Measurements from ENCODE around the gene USP49. TPM values are rescaled to one million over a fixed set of nuclear protein-coding genes. Genes with fewer than 3 reads are reported as not detected.
A peak's percentile ranks its signal among the peaks of the same experiment; 100 is the strongest.

The USP49 gene
- polyA plus RNA-seq, 4 donors = 9.2 to 18.0 (median 13.9) TPM

DNA sequence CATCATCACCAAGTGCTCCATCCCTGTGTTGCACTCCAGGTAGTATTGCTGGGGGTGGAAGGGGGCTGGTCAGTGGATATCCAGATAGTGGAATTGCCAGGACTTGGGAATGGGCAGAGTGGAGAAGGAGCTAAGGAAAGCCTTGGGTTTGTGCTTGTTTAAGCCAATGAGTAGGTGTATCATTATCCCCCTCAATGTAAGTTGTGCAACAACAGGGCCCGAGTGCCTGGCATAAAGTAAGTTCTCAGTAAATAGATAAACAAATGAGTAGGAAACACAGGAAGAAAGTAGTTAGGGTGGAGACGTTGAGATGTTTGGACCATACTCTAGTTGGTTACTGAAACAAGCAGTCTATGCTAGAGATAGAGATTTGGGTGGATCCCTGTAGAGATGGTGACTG, 36.6 kb upstream of the USP49 start:
- DNase-seq (ENCODE audit: low read depth in 4 of 4, low spot score in 2 of 4) = no peak

GRCh38 chr6:41929924-41930323, 34.7 kb upstream of the USP49 start:
- no peak for DNase-seq (ENCODE audit: low read depth in 4 of 4, low spot score in 2 of 4)

DNA sequence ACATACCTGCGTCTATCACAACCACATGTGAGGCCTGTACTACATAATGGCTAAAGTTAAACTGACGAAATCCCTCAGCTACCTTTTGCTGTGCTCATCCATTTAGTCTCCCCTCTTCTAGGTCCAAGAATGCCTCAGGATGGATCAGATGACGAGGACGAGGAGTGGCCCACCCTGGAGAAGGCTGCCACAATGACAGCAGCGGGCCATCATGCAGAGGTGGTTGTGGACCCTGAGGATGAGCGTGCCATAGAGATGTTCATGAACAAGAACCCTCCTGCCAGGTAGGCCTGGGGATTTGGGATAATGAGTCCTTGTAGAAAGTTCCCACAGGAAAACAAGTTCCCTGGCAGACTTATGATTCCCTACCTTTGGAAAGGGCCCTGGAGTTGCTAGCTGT, 32.1 kb upstream of the USP49 start:
- no peak for DNase-seq (ENCODE audit: low read depth in 4 of 4, low spot score in 2 of 4)

GRCh38 chr6:41922154-41922553, 27.0 kb upstream of the USP49 start:
- DNase-seq (ENCODE audit: low read depth in 4 of 4, low spot score in 2 of 4) = no peak

DNA sequence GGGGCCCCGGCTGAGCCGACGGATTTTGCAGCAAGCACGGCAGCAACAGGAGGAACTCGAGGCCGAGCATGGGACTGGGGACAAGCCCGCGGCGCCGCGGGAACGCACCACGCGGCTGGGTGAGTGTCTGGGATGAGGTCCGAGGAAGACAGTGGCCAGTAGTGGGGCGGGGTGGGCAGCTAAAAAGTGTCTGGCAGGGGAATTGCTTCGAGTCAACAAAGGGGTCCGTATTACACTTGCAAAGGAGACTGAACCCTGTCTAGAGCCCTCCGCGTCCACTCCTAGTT, 26.5 kb upstream of the USP49 start:
- no peak for DNase-seq (ENCODE audit: low read depth in 4 of 4, low spot score in 2 of 4)

DNA sequence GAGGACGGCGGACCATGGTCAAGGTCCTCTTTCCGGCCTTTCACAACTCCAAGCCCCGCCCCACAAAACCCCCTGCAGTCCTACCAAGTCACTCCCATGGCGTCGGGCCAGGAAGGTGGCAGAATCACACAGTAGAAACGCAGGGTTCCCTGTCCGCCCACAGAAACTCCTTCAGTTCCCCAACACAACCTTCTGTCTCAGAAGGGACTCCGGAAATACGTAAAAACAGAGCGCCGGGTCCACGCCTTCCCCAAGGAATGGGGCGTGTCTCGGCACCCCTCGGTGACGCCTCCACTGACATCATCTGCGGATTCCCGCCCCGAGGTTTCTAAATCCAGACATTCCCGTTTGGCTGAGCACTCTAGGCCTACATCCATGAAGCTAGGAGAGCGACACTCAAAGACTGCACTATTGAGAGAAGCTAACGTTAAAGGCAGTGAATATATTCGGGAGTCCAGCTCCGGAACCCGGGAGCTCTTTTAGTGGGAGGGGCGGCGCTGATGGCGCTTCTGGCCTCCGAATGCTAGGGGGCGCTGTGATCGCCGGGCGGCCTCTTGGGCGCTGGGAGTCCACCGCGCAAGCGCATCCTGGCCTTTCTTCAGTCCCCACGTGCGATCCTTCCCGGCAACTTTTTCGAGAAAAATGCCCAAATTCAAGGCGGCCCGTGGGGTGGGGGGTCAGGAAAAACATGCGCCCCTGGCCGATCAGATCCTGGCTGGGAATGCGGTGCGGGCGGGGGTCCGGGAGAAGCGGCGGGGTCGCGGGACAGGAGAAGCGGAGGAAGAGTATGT, 25.9 kb upstream of the USP49 start, which contains the start of the genes BYSL and MED20:
Gene BYSL, plus strand, starts transcription at position 579 of the 791 bp plus-strand sequence. Its CDS starts 64 bp downstream, at position 643.
Gene MED20, minus strand, starts transcription at position 219 of the 791 bp plus-strand sequence. Its CDS starts 121 bp downstream, at position 98.
- peak; percentile 92 to 99 (median 96) for DNase-seq (ENCODE audit: low read depth in 4 of 4, low spot score in 2 of 4)

GRCh38 chr6:41917528-41917927, 22.4 kb upstream of the USP49 start:
- no peak for DNase-seq (ENCODE audit: low read depth in 4 of 4, low spot score in 2 of 4)

- DNase-seq (ENCODE audit: low read depth in 4 of 4, low spot score in 2 of 4) = no peak
Observed at GRCh38 chr6:41914869-41915530, 19.8 kb upstream of the USP49 start.

- no peak for DNase-seq (ENCODE audit: low read depth in 4 of 4, low spot score in 2 of 4)
Observed at GRCh38 chr6:41914343-41914742, 19.2 kb upstream of the USP49 start.

DNA sequence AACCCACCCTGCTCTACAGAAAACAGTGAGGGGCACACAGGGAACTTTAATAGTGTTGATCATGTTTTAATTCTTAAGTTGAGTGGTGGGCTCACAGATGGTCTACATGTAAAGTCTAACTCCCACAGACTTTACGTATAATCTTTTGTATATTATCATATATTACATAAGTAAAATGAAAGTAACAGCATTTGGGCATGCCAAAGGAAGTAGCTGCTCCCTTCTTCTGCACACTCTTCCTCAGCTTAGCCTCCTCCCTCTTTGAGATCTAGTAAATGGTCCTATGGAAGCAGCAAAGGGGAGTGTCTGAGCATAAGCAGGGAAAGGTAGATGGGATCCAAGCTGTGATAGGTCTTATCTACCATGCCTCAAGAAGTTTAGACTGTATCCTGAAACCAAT, 14.6 kb upstream of the USP49 start:
- no peak for DNase-seq (ENCODE audit: low read depth in 4 of 4, low spot score in 2 of 4)

DNA sequence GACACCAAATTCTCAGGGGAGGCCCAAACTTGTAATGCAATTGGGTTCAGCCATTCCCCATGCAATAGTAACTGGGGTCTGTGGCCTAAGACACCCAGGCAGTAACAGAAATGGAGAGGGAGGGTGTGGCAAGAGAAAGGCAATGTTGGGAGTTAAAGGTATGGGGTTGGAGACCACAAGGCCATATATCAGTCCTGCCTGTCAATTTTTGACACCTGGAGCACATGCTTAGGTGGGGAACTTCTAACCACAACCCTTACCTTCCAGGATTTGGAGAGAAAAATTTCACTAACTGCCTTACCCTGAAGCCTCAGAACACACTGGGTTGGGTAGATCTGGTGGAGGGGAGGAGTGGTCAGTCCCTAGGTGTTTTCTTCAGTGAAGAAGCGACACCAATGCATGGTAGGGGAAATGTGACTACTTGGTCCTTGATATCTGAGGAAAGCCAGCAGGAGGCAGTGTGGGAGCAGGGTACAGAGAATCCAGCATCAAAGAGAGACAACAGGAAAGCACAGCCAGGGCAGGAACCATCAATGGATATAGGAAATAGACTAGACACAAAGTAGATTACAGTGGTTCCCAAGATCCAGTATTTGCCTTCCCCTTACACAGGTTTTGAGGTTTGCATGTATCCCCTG, 6.8 kb upstream of the USP49 start:
- no peak for DNase-seq (ENCODE audit: low read depth in 4 of 4, low spot score in 2 of 4)

- DNase-seq (ENCODE audit: low read depth in 4 of 4, low spot score in 2 of 4) = no peak
Observed at GRCh38 chr6:41900861-41901260, 5.7 kb upstream of the USP49 start.

DNA sequence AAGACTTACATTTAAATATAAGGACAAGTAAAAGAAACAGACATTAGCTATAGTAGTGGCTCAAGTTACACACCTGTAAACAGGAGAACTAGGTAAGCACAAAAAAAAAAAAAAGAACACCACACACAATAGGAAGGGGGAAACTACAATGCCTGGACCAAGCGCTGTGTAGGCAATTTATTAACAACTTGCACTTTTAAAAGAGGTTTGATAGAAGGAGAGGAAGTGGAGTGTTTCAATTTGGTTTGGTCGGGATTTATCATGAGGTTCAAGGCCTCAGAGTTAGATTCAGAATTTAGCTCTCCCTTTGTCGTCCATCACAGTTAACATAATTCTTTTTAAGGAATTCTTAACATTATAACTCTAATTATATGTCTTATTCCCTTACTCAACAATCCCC, 1.1 kb upstream of the USP49 start:
- no peak for DNase-seq (ENCODE audit: low read depth in 4 of 4, low spot score in 2 of 4)

DNA sequence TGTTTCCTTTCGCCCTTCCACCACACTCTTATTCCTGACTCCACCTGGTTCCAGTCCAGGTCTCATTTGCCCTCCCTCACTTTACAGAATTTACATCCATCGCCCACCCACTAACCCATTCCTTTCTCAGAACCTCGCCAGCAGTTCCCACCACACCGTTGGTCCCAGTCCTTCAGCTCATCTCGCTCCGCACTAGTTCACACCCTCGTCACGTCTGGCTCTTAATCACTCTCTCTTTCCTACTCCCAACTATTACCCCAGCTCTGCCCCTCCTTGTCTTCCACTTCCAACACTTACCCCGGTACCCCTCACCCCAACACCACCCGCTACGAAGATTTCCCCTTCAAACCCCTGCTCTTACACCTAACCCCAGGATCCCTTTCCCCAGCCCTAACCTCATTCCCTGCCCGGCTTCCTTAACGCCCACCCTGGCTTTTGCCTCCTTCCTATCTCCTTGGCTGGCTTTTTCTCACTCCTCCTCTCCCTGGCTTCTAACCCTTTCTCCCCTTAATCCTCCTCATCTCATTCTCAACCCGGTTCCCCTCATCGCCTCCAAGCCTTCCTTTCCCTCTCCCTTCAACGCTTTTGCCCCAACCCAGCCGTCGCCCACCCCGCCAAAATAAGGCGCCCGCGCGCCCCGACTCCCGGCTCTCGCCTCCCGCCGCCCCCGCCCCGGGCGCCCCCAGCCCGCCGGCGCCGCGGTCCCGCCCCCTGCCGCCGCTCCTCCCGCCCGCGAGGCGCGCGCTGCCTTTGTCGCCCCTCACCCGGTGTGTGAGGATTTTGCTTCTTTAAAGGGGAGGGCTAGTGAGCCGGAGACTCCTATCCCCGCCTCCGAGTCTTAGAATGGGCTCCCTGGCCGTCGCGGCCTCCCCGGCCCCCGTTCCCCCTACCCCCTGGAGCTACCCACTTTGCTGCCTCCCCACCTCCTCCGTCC, 542 bp downstream of the USP49 start:
- peak in 1 of 4 donors; percentile 21 for DNase-seq (ENCODE audit: low read depth in 4 of 4, low spot score in 2 of 4)

DNA sequence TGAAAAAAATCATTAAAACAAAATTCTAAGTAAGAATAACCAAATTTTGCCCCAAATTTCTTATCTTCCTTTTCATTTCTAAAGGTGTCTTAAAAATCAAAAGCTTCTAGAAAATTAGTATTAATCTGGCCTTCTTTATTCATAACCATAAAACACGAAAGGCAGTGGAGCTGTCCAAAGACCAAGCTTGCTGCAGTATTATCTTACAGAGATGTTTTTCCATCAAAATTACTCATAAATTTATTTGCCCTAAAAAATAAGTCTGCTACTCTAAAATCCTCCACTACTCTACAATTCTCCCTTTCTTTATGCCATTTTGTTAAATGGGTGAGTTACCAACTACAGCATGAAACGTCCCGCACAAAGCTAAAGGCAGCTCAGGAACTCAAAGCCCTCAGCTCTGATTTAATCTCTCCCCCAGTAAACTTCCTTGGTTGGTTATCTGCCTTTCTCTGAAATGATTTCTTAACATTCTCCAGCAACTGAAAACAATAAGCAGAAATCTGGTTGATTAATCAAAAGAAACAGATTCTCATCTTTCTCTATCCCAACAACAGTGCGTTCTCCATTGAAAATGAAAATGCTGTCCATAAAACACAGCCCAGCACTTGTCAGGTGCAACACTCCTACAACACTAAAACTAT, 2.1 kb downstream of the USP49 start:
- no peak for DNase-seq (ENCODE audit: low read depth in 4 of 4, low spot score in 2 of 4)

DNA sequence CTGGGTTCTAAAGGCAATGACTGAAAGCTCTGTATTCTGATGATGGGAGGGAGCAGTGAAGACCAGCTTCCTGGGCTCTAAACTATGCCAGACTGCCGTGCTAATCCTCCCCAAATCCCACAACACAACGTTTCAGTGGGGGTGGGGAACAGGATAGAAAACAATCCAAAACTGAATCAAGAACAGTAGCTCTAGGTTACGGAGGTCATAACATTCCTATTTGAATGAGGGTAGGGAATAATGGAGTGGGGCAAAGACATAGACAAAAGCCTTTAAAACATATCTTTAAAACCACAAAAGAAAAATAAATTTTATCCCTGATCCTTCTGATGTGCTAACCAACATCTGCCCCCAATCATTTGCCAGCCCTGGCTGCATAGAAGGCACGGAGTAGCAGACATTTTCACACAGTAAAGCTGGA, 7.8 kb downstream of the USP49 start:
- no peak for DNase-seq (ENCODE audit: low read depth in 4 of 4, low spot score in 2 of 4)

DNA sequence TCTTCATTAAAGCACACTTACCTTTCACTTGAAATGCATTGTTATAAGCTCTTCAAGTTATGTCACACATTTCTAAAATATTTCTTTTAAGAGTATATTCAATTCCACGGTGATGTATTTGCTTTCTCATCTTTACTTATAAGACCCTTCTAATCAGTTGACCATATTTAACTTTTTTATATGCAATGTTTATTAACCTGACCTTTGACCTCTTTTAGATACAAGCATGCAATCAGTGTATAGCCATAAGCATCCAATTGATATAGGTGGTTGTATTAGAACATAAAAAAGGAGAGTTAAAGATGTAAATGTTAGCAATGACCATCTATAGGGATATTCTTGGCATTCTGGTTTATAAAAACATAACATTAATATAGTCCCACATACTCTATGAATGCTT, 9.2 kb downstream of the USP49 start:
- DNase-seq (ENCODE audit: low read depth in 4 of 4, low spot score in 2 of 4) = no peak

- DNase-seq (ENCODE audit: low read depth in 4 of 4, low spot score in 2 of 4) = no peak
Observed at GRCh38 chr6:41884957-41885356, 10.2 kb downstream of the USP49 start.

- DNase-seq (ENCODE audit: low read depth in 4 of 4, low spot score in 2 of 4) = no peak
Observed at GRCh38 chr6:41881506-41881905, 13.7 kb downstream of the USP49 start.

DNA sequence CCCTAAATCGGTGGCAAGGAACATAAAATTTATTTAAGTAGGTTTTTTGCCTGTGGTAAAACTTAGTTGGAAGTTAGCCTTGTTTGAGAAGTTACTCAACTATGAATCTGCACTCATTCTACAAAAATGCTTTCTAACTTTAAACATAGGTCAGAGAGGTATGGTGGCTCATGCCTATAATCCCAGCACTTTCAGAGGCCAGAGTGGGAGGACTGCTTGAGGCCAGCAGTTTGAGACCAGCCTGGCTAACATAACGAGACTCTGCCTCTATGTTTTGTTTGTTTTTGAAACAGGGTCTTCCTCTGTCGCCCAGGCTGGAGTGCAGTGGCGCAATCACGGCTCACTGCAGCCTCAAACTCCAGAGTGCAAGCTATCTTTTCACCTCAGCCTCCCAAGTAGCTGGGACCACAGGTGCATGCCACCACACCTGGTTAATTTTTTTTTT, 16.2 kb downstream of the USP49 start:
- DNase-seq (ENCODE audit: low read depth in 4 of 4, low spot score in 2 of 4) = no peak
